SU-DHL-6 (cell line): Measurements from ENCODE around the gene EML3.

Source experiments
- H2AFZ ChIP-seq: fragments of 200-600 bp; sonication (generic); 2 replicates; pipeline ENCODE4 v1.6.1; 2014; ENCODE audit warnings: low read depth, mild to moderate bottlenecking, moderate library complexity, mixed read lengths, antibody characterized with exemption, low read length; ENCODE audit not compliant: severe bottlenecking
- H3F3A ChIP-seq: fragments of 200-600 bp; shearing (Covaris generic); 2 replicates; pipeline ENCODE4 v1.6.0; 2016; ENCODE audit warnings: antibody characterized with exemption, mild to moderate bottlenecking; ENCODE audit not compliant: insufficient read depth
- H3K27ac ChIP-seq: fragments of 200-600 bp; sonication (generic); 2 replicates; pipeline ENCODE4 v1.5.1; 2016; ENCODE audit warnings: low read depth, mild to moderate bottlenecking, low read length, moderate library complexity, mixed read lengths
- H3K27me3 ChIP-seq: fragments of 200-600 bp; sonication (generic), shearing (Covaris generic); 2 replicates; pipeline ENCODE4 v1.6.0; 2014; ENCODE audit warnings: mild to moderate bottlenecking, low read length
- H3K36me3 ChIP-seq: fragments of 200-600 bp; sonication (generic); 2 replicates; pipeline ENCODE4 v1.6.1; 2014; ENCODE audit warnings: mild to moderate bottlenecking, low read length, mixed read lengths
- H3K4me2 ChIP-seq: fragments of 300-600, 200-600 bp; shearing (Covaris generic), sonication (generic); 2 replicates; pipeline ENCODE4 v1.6.0; 2014; ENCODE audit warnings: low read length, low read depth, mild to moderate bottlenecking; ENCODE audit not compliant: poor library complexity, severe bottlenecking
- H3K4me3 ChIP-seq: fragments of 200-600 bp; sonication (generic); 2 replicates; pipeline ENCODE4 v1.5.1; 2014; ENCODE audit warnings: antibody characterized with exemption, low read length, mild to moderate bottlenecking, mixed read lengths; ENCODE audit not compliant: insufficient read depth, poor library complexity, severe bottlenecking
- H3K79me2 ChIP-seq: fragments of 200-600 bp; sonication (generic); 2 replicates; pipeline ENCODE4 v1.6.1; 2014; ENCODE audit warnings: mild to moderate bottlenecking, low read length, moderate library complexity; ENCODE audit not compliant: insufficient read depth
- H3K9ac ChIP-seq: fragments of 200-600 bp; sonication (generic); 2 replicates; pipeline ENCODE4 v1.7.0; 2014; ENCODE audit warnings: mild to moderate bottlenecking, low read length
- H3K9me2 ChIP-seq: fragments of 200-600 bp; sonication (generic); replicated peaks from 2 replicates; pipeline ENCODE4 v1.6.1; 2014; ENCODE audit warnings: low read length; ENCODE audit not compliant: insufficient read depth
- H3K9me3 ChIP-seq: fragments of 200-600 bp; sonication (generic); 2 replicates; pipeline ENCODE4 v1.6.1; 2014; ENCODE audit warnings: low read length, mixed read lengths; ENCODE audit not compliant: insufficient read depth
- H4K20me1 ChIP-seq: fragments of 200-600 bp; sonication (generic); 2 replicates; pipeline ENCODE4 v1.6.1; 2014; ENCODE audit warnings: low read depth, mild to moderate bottlenecking, antibody characterized with exemption, low read length, moderate library complexity, mixed read lengths
- CTCF ChIP-seq: fragments of 200-600 bp; sonication (generic); IDR thresholded peaks from one replicate; pipeline ENCODE4 v1.5.1; 2017; ENCODE audit warnings: antibody characterized with exemption, mild to moderate bottlenecking, low read length, moderate library complexity; ENCODE audit not compliant: insufficient read depth, poor library complexity, severe bottlenecking
- EZH2phosphoT487 ChIP-seq: fragments of 200-600 bp; sonication (generic), shearing (Covaris generic); conservative IDR thresholded peaks from 2 replicates; pipeline ENCODE4 v1.6.1; 2018; ENCODE audit warnings: mild to moderate bottlenecking, antibody characterized with exemption, low read length, moderate library complexity, mixed read lengths

The EML3 gene

GRCh38 chr11:62648185-62648966 is 35.8 kb upstream of the EML3 start:
- Histone ChIP-seq H2AFZ (no peak overlapping the region), H4K20me1 (no peaks in the 10 kb centered on the region), H3K4me3 (no peak overlapping the region), H3K27me3 (no peaks in the 10 kb centered on the region), H3K9me3 (no peaks in the 10 kb centered on the region), H3K9me2 (no peaks in the 10 kb centered on the region), H3F3A (peaks cover 4% of the 10 kb centered on the region), H3K36me3 (no peaks in the 10 kb centered on the region), H3K79me2 (peaks cover 52% of the 10 kb centered on the region), H3K9ac (no peak overlapping the region), H3K4me2 (no peak overlapping the region), H3K27ac (no peak overlapping the region)
- TF ChIP-seq EZH2phosphoT487 (no peak), CTCF (no peak)

- Histone ChIP-seq H2AFZ (no peak overlapping the region), H3K27ac (no peak overlapping the region), H4K20me1 (no peaks in the 10 kb centered on the region), H3K9ac (no peak overlapping the region), H3K9me3 (no peaks in the 10 kb centered on the region), H3K9me2 (no peaks in the 10 kb centered on the region), H3F3A (peaks cover 4% of the 10 kb centered on the region), H3K4me3 (no peak overlapping the region), H3K4me2 (no peak overlapping the region), H3K79me2 (peaks cover 55% of the 10 kb centered on the region), H3K36me3 (no peaks in the 10 kb centered on the region), H3K27me3 (no peaks in the 10 kb centered on the region)
- TF ChIP-seq EZH2phosphoT487: no peak
Observed at GRCh38 chr11:62647609-62648005, 35.0 kb upstream of the EML3 start.

GRCh38 chr11:62646825-62647608 is 34.4 kb upstream of the EML3 start:
- Histone ChIP-seq H3K27ac (peak overlapping the region; percentile 21; the same call in 1 of the 2 replicates), H3K4me2 (peak overlapping the region; percentile 36), H4K20me1 (no peaks in the 10 kb centered on the region), H3K79me2 (peaks cover 52% of the 10 kb centered on the region), H2AFZ (no peak overlapping the region), H3F3A (peaks cover 4% of the 10 kb centered on the region), H3K27me3 (no peaks in the 10 kb centered on the region), H3K9ac (peak overlapping the region; percentile 98; the same call in 1 of the 2 replicates), H3K9me2 (no peaks in the 10 kb centered on the region), H3K36me3 (no peaks in the 10 kb centered on the region), H3K9me3 (no peaks in the 10 kb centered on the region), H3K4me3 (no peak overlapping the region)
- TF ChIP-seq EZH2phosphoT487: no peak
- no peak for TF ChIP-seq CTCF
